Measurements from ENCODE around the gene NRIP1.

The NRIP1 gene

GRCh38 chr21:14968029-14968428, 96.8 kb downstream of the NRIP1 start:
- Histone ChIP-seq H3K27me3 (ENCODE audit: insufficient read depth, low read depth, severe bottlenecking) (no peaks in the 10 kb centered on the region), H3K36me3 (peaks cover 35% of the 10 kb centered on the region), H3K4me3 (ENCODE audit: low read depth, low read length) (no peak overlapping the region), H3K9me3 (ENCODE audit: severe bottlenecking) (no peaks in the 10 kb centered on the region), H3K27ac (no peak overlapping the region)
- no peak for TF ChIP-seq CTCF (IDR thresholded peaks at IDR 0.05; ENCODE audit: low read depth, low read length)
- DNase-seq = no peak

GRCh38 chr21:14964621-14965020, 100.2 kb downstream of the NRIP1 start:
- Histone ChIP-seq H3K36me3 (peaks cover 35% of the 10 kb centered on the region), H3K9me3 (ENCODE audit: severe bottlenecking) (no peaks in the 10 kb centered on the region), H3K27ac (no peak overlapping the region), H3K4me3 (ENCODE audit: low read depth, low read length) (no peak overlapping the region), H3K27me3 (ENCODE audit: insufficient read depth, low read depth, severe bottlenecking) (no peaks in the 10 kb centered on the region)
- no peak for DNase-seq
- no peak for TF ChIP-seq CTCF (IDR thresholded peaks at IDR 0.05; ENCODE audit: low read depth, low read length)

- TF ChIP-seq CTCF (IDR thresholded peaks at IDR 0.05; ENCODE audit: low read depth, low read length) = no peak
- Histone ChIP-seq H3K36me3 (peaks cover 18% of the 10 kb centered on the region), H3K27me3 (ENCODE audit: insufficient read depth, low read depth, severe bottlenecking) (no peaks in the 10 kb centered on the region), H3K27ac (no peak overlapping the region), H3K9me3 (ENCODE audit: severe bottlenecking) (no peaks in the 10 kb centered on the region), H3K4me3 (ENCODE audit: low read depth, low read length) (no peak overlapping the region)
- DNase-seq = no peak
Measured at GRCh38 chr21:14962217-14962616, 102.6 kb downstream of the NRIP1 start.

GRCh38 chr21:14961502-14961901, 103.3 kb downstream of the NRIP1 start:
- DNase-seq = no peak
- TF ChIP-seq CTCF (IDR thresholded peaks at IDR 0.05; ENCODE audit: low read depth, low read length) = no peak
- H3K9me3 ChIP-seq (ENCODE audit: severe bottlenecking) = no peaks in the 10 kb centered on the region
- H3K4me3 ChIP-seq (ENCODE audit: low read depth, low read length) = no peak overlapping the region
- H3K27me3 ChIP-seq (ENCODE audit: insufficient read depth, low read depth, severe bottlenecking) = no peaks in the 10 kb centered on the region
- H3K36me3 ChIP-seq = peaks cover 11% of the 10 kb centered on the region
- H3K27ac ChIP-seq = no peak overlapping the region

GRCh38 chr21:14959343-14959742, 105.5 kb downstream of the NRIP1 start:
- DNase-seq = no peak
- Histone ChIP-seq H3K9me3 (ENCODE audit: severe bottlenecking) (no peaks in the 10 kb centered on the region), H3K27ac (no peak overlapping the region), H3K27me3 (ENCODE audit: insufficient read depth, low read depth, severe bottlenecking) (no peaks in the 10 kb centered on the region), H3K36me3 (no peaks in the 10 kb centered on the region), H3K4me3 (ENCODE audit: low read depth, low read length) (no peak overlapping the region)
- TF ChIP-seq CTCF (IDR thresholded peaks at IDR 0.05; ENCODE audit: low read depth, low read length) = no peak

- Histone ChIP-seq H3K9me3 (ENCODE audit: severe bottlenecking) (no peaks in the 10 kb centered on the region), H3K36me3 (no peaks in the 10 kb centered on the region), H3K27ac (no peak overlapping the region), H3K4me3 (ENCODE audit: low read depth, low read length) (no peak overlapping the region), H3K27me3 (ENCODE audit: insufficient read depth, low read depth, severe bottlenecking) (no peaks in the 10 kb centered on the region)
- no peak for DNase-seq
- TF ChIP-seq CTCF (IDR thresholded peaks at IDR 0.05; ENCODE audit: low read depth, low read length) = no peak
Measured at GRCh38 chr21:14957836-14958235, 107.0 kb downstream of the NRIP1 start.

Data from WERI-Rb-1 (cell line).